ENCODE results near the gene LDB1.

DNA sequence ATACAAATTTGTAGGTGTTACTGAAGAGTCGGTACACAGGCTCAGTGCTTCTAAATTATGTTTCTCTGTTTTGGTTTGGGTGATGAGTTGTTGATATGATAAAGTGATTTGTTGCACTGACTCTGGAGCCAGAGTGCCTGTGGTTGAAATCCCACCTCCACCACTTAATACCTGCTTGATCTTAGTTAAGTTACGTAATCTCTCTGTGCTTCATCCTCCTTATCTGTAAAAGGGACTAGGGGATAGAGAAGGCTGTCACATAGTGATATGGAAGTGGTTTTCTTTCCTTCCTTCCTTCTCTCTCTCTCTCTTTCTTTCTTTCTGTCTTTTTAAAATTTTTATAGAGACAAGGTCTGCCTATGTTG is 55.7 kb downstream of the LDB1 start:
- TF ChIP-seq CTCF (IDR thresholded peaks at IDR 0.05; ENCODE audit: insufficient read depth, low read length) (no peak), REST (IDR thresholded peaks at IDR 0.05; ENCODE audit: insufficient replicate concordance, low read depth) (no peak), SPI1 (IDR thresholded peaks at IDR 0.05; ENCODE audit: borderline replicate concordance, low read depth) (no peak), POLR2AphosphoS5 (IDR thresholded peaks at IDR 0.05; ENCODE audit: low read depth) (no peak)
